T-cell (primary cell): Measurements from ENCODE around the gene USH2A. TPM values are rescaled to one million over a fixed set of nuclear protein-coding genes. Genes with fewer than 3 reads are reported as not detected.

Experiments
- ATAC-seq, 4 experiments: fragments of 200-7000 bp in 3 of 4; fragments of 150-1000 bp in 1 of 4; cut with Tn5 transposase; replicated peaks in 1 of 4; 1 replicate in 3 of 4; 2 replicates in 1 of 4; pipeline ENCODE4 v1.10.0; 2021; ENCODE audit warnings: moderate library complexity in 3 of 4, mild to moderate bottlenecking in 2 of 4, moderate number of reproducible peaks in 1 of 4
- CTCF ChIA-PET, 2 donors: fragments of 300-600 bp; sonication (Branson Sonifier 250); formaldehyde crosslinking; loops; one replicate each; lab custom pipeline; 2022; ENCODE audit warnings: antibody characterized with exemption in 2 of 2; lab: Charles Lee
- POLR2A ChIA-PET, 2 donors: fragments of 300-600 bp; sonication (Branson Sonifier 250); formaldehyde crosslinking; loops; one replicate each; lab custom pipeline; 2022; ENCODE audit warnings: antibody characterized with exemption in 2 of 2; lab: Charles Lee
- DNase-seq, 35 experiments: peaks; one replicate each; pipeline versions ENCODE4 v3.0.0 to v3.0.0-alpha.2; 2013 to 2023
- H3K27ac ChIP-seq: one replicate; pipeline ENCODE4 v1.5.1; 2013; ENCODE audit warnings: low read length
- H3K27me3 ChIP-seq, 2 experiments: replicated peaks in 1 of 2; 1 replicate in 1 of 2; 2 replicates in 1 of 2; pipeline versions ENCODE4 v1.6.1 to v1.7.0; 2013; ENCODE audit warnings: low read length in 1 of 2, mixed read lengths in 1 of 2; ENCODE audit not compliant: control insufficient read depth in 2 of 2, insufficient read depth in 2 of 2; ENCODE audit errors: extremely low read depth in 1 of 2
- H3K36me3 ChIP-seq, 2 donors: 1 replicate in 1 of 2; 2 replicates in 1 of 2; pipeline versions ENCODE4 v1.6.1 to v1.7.0; 2013; ENCODE audit warnings: low read length in 1 of 2; ENCODE audit not compliant: control insufficient read depth in 2 of 2, insufficient read depth in 1 of 2; ENCODE audit errors: extremely low read depth in 1 of 2
- H3K4me1 ChIP-seq, 2 experiments: 1 replicate in 1 of 2; 2 replicates in 1 of 2; pipeline versions ENCODE4 v1.6.1 to v1.7.0; 2013; ENCODE audit warnings: low read length in 2 of 2, mixed read lengths in 1 of 2; ENCODE audit not compliant: insufficient read depth in 2 of 2, control insufficient read depth in 1 of 2; ENCODE audit errors: extremely low read depth in 1 of 2
- H3K4me3 ChIP-seq, 2 donors: 1 replicate in 1 of 2; 2 replicates in 1 of 2; pipeline versions ENCODE4 v1.5.1 to v1.7.0; 2013; ENCODE audit warnings: mild to moderate bottlenecking in 2 of 2, low read length in 1 of 2, moderate library complexity in 1 of 2; ENCODE audit not compliant: control insufficient read depth in 1 of 2; ENCODE audit errors: extremely low read depth in 1 of 2
- H3K9me3 ChIP-seq: 2 replicates; pipeline ENCODE4 v1.7.0; 2013
- H3K27ac Mint-ChIP-seq, 2 donors: one replicate each; pipeline ENCODE4 v1.8.0; 2020 to 2021; ENCODE audit warnings: mild to moderate bottlenecking in 2 of 2, mixed read lengths in 2 of 2
- H3K27me3 Mint-ChIP-seq, 2 donors: one replicate each; pipeline ENCODE4 v1.8.0; 2021 to 2022; ENCODE audit warnings: mixed read lengths in 2 of 2
- H3K36me3 Mint-ChIP-seq: one replicate; pipeline ENCODE4 v1.8.0; 2021; ENCODE audit warnings: mixed read lengths
- H3K4me1 Mint-ChIP-seq, 3 donors: one replicate each; pipeline ENCODE4 v1.8.0; 2020 to 2022; ENCODE audit warnings: mixed read lengths in 3 of 3, mild to moderate bottlenecking in 1 of 3
- H3K4me3 Mint-ChIP-seq, 3 donors: one replicate each; pipeline ENCODE4 v1.8.0; 2020 to 2022; ENCODE audit warnings: mild to moderate bottlenecking in 3 of 3, mixed read lengths in 3 of 3, moderate library complexity in 3 of 3
- H3K9me3 Mint-ChIP-seq, 3 donors: one replicate each; pipeline ENCODE4 v1.8.0; 2020 to 2022; ENCODE audit warnings: mixed read lengths in 3 of 3
- WGBS: methylation state at CpG from one replicate; pipeline ENCODE4 v1.1.5; 2013; ENCODE audit warnings: missing lambda C conversion rate; ENCODE audit not compliant: insufficient coverage; 5-methylcytosine and 5-hydroxymethylcytosine counted together
- total RNA-seq, 35 experiments: library from RNA in 6 of 35; stranded (reverse) in 6 of 35; fragments of 120-200 nt in 1 of 35; gene quantifications; one replicate each; pipeline versions ENCODE4 v1.2.1 to v1.2.4 and lab custom pipeline; 2013 to 2026

USH2A gene
- total RNA-seq, 5 donors from 2014 or later (not counting 1 experiment from before 2014, with no cell fraction given), result not detected

- Histone ChIP-seq H3K4me3 (no peak overlapping the region), H3K4me1 (no peaks in the 10 kb centered on the region), H3K27me3 (no peaks in the 10 kb centered on the region), H3K9me3 (no peaks in the 10 kb centered on the region), H3K27ac (no peak overlapping the region), H3K36me3 (no peaks in the 10 kb centered on the region)
- no peaks in the 10 kb centered on the region for H3K4me1 Mint-ChIP-seq
- no peak overlapping the region for H3K4me3 Mint-ChIP-seq
- DNase-seq, result no peak
- no peak for ATAC-seq
- no peaks in the 10 kb centered on the region for H3K36me3 Mint-ChIP-seq
- ChIA-PET CTCF (no interaction called here), POLR2A (no interaction called here)
- no peaks in the 10 kb centered on the region for H3K27me3 Mint-ChIP-seq
- WGBS, result no CpG with 5 or more reads among the region's 1 CpG
- peaks cover 19 to 37% (median 20%) of the 10 kb centered on the region in 3 donors for H3K9me3 Mint-ChIP-seq
- no peak overlapping the region for H3K27ac Mint-ChIP-seq
Measured at GRCh38 chr1:215911406-215911968, 511.8 kb downstream of the USH2A start.

- 88% methylated on average over 2 of the region's 6 CpGs for WGBS
Measured at GRCh38 chr1:215905493-215906115, 517.6 kb downstream of the USH2A start.

GRCh38 chr1:215900684-215901083 lies 522.6 kb downstream of the USH2A start:
- ChIA-PET POLR2A (no interaction called here), CTCF (no interaction called here)
- H3K27me3 Mint-ChIP-seq, result no peaks in the 10 kb centered on the region
- H3K36me3 ChIP-seq, result no peaks in the 10 kb centered on the region
- no peaks in the 10 kb centered on the region for H3K27me3 ChIP-seq
- no peak overlapping the region for H3K4me3 Mint-ChIP-seq
- no peak for DNase-seq
- H3K27ac Mint-ChIP-seq, result no peak overlapping the region
- H3K9me3 Mint-ChIP-seq, result peaks cover 13 to 20% (median 18%) of the 10 kb centered on the region in 3 donors
- WGBS, result 40% methylated on average over 3 of the region's 6 CpGs
- H3K4me3 ChIP-seq, result no peak overlapping the region
- no peak overlapping the region for H3K27ac ChIP-seq
- H3K9me3 ChIP-seq, result no peaks in the 10 kb centered on the region
- ATAC-seq, result no peak
- H3K36me3 Mint-ChIP-seq, result no peaks in the 10 kb centered on the region
- no peaks in the 10 kb centered on the region for H3K4me1 Mint-ChIP-seq
- no peaks in the 10 kb centered on the region for H3K4me1 ChIP-seq

More at GRCh38 chr1:215905493-215906115, 517.6 kb downstream of the USH2A start:
- CTCF ChIA-PET, result no interaction called here
- no peak for ATAC-seq
- Mint-ChIP-seq H3K4me3 (no peak overlapping the region), H3K4me1 (no peaks in the 10 kb centered on the region), H3K27me3 (no peaks in the 10 kb centered on the region), H3K9me3 (peaks cover 22 to 29% (median 25%) of the 10 kb centered on the region in 3 donors), H3K27ac (no peak overlapping the region), H3K36me3 (no peaks in the 10 kb centered on the region)
- Histone ChIP-seq H3K4me3 (no peak overlapping the region), H3K27me3 (no peaks in the 10 kb centered on the region), H3K27ac (no peak overlapping the region), H3K4me1 (no peaks in the 10 kb centered on the region), H3K36me3 (no peaks in the 10 kb centered on the region), H3K9me3 (no peaks in the 10 kb centered on the region)
- POLR2A ChIA-PET, result no interaction called here
- DNase-seq, result no peak

- Mint-ChIP-seq H3K27ac (no peak overlapping the region), H3K4me3 (no peak overlapping the region), H3K9me3 (peaks cover 13 to 20% (median 16%) of the 10 kb centered on the region in 3 donors), H3K27me3 (no peaks in the 10 kb centered on the region), H3K36me3 (no peaks in the 10 kb centered on the region), H3K4me1 (no peaks in the 10 kb centered on the region)
- Histone ChIP-seq H3K27ac (no peak overlapping the region), H3K27me3 (no peaks in the 10 kb centered on the region), H3K9me3 (no peaks in the 10 kb centered on the region), H3K4me3 (no peak overlapping the region), H3K4me1 (no peaks in the 10 kb centered on the region), H3K36me3 (no peaks in the 10 kb centered on the region)
- WGBS, result no CpG with 5 or more reads among the region's 5 CpGs
- no peak for DNase-seq
- ChIA-PET CTCF (no interaction called here), POLR2A (no interaction called here)
- ATAC-seq, result no peak
Measured at GRCh38 chr1:215899901-215900300, 523.3 kb downstream of the USH2A start.

- H3K4me1 ChIP-seq, result no peaks in the 10 kb centered on the region
- no peak for DNase-seq
- no peaks in the 10 kb centered on the region for H3K4me1 Mint-ChIP-seq
- no peak overlapping the region for H3K27ac ChIP-seq
- no peaks in the 10 kb centered on the region for H3K36me3 Mint-ChIP-seq
- no peak overlapping the region for H3K27ac Mint-ChIP-seq
- ChIA-PET CTCF (no interaction called here), POLR2A (no interaction called here)
- no peaks in the 10 kb centered on the region for H3K27me3 Mint-ChIP-seq
- ATAC-seq, result no peak
- H3K36me3 ChIP-seq, result no peaks in the 10 kb centered on the region
- H3K27me3 ChIP-seq, result no peaks in the 10 kb centered on the region
- WGBS, result no CpG with 5 or more reads among the region's 3 CpGs
- H3K9me3 Mint-ChIP-seq, result peaks cover 0 to 10% (median 2%) of the 10 kb centered on the region in 3 donors
- no peak overlapping the region for H3K4me3 Mint-ChIP-seq
- no peak overlapping the region for H3K4me3 ChIP-seq
- H3K9me3 ChIP-seq, result no peaks in the 10 kb centered on the region
Measured at GRCh38 chr1:215895893-215896292, 527.4 kb downstream of the USH2A start.

DNA sequence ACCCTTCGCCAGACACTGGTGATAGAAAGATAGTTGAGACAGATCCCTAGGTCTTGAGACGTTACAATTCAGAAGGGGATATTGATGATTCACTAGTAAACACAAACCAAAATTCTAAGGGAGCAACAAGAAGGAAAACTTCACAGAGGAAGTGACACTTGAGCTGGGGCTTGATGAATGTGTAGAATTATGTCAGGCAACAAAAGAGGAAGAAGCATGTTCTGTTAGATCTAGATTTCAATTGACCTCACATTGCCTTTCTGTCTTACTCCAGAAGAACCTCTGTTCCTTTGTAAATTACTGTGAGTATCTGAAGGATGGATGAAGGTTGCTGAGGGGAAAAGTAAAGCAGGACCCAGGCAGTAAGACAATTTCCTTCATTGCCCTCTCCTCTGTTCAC lies 528.0 kb downstream of the USH2A start:
- ATAC-seq, result no peak
- no peak overlapping the region for H3K27ac ChIP-seq
- no peaks in the 10 kb centered on the region for H3K4me1 Mint-ChIP-seq
- no peaks in the 10 kb centered on the region for H3K36me3 ChIP-seq
- ChIA-PET POLR2A (no interaction called here), CTCF (no interaction called here)
- H3K9me3 ChIP-seq, result no peaks in the 10 kb centered on the region
- H3K36me3 Mint-ChIP-seq, result no peaks in the 10 kb centered on the region
- H3K27ac Mint-ChIP-seq, result no peak overlapping the region
- DNase-seq, result no peak
- H3K4me3 Mint-ChIP-seq, result no peak overlapping the region
- no peaks in the 10 kb centered on the region for H3K27me3 ChIP-seq
- H3K4me1 ChIP-seq, result no peaks in the 10 kb centered on the region
- no CpG with 5 or more reads among the region's 2 CpGs for WGBS
- H3K9me3 Mint-ChIP-seq, result peaks cover 0 to 6% (median 2%) of the 10 kb centered on the region in 3 donors
- no peaks in the 10 kb centered on the region for H3K27me3 Mint-ChIP-seq
- H3K4me3 ChIP-seq, result no peak overlapping the region
